Measurements from ENCODE around the gene PLXDC1.

DNA sequence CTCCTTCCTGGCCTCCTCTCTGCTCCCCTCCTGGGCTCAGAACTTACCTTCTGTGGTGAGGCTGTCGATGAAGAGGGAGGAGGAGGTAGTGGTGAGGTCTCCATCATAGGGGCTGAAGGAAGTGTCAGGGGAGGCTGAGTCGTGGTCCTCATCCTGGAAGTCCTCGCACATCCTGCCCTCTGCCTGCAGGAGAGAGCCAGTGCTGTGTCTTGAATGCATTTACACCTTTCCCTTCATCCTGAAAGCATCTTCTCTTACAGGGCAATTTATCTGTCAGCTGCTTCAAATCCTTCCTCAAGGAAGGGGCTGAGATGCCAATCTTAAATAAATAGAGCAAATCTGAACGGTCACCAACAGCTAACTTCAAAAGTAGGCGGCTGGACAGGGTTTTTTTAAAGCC is 73.6 kb downstream of the PLXDC1 start:
- TF ChIP-seq, protein P1, sequence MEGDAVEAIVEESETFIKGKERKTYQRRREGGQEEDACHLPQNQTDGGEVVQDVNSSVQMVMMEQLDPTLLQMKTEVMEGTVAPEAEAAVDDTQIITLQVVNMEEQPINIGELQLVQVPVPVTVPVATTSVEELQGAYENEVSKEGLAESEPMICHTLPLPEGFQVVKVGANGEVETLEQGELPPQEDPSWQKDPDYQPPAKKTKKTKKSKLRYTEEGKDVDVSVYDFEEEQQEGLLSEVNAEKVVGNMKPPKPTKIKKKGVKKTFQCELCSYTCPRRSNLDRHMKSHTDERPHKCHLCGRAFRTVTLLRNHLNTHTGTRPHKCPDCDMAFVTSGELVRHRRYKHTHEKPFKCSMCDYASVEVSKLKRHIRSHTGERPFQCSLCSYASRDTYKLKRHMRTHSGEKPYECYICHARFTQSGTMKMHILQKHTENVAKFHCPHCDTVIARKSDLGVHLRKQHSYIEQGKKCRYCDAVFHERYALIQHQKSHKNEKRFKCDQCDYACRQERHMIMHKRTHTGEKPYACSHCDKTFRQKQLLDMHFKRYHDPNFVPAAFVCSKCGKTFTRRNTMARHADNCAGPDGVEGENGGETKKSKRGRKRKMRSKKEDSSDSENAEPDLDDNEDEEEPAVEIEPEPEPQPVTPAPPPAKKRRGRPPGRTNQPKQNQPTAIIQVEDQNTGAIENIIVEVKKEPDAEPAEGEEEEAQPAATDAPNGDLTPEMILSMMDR (IDR thresholded peaks at IDR 0.05) = no peak
- TF ChIP-seq POLR2A (IDR thresholded peaks at IDR 0.05) = no peak
